Measurements from ENCODE around the gene MDK. TPM values are rescaled to one million over a fixed set of nuclear protein-coding genes. Genes with fewer than 3 reads are reported as not detected.

The MDK gene
- total and polyA plus RNA-seq, 2 donors (not counting 3 experiments of a cell fraction or from before 2014, with no cell fraction given) = 331 to 893 TPM

- Histone ChIP-seq H3K27ac (ENCODE audit: insufficient read depth, low read depth, low read length) (no peak overlapping the region), H3K9me3 (replicated peaks; ENCODE audit: control insufficient read depth, insufficient read depth, low read length) (no peaks in the 10 kb centered on the region), H3K4me1 (ENCODE audit: control insufficient read depth, extremely low read depth, insufficient read depth, low read length) (no peaks in the 10 kb centered on the region), H3K9me1 (replicated peaks; ENCODE audit: control insufficient read depth, extremely low read depth, insufficient read depth, low read length) (no peaks in the 10 kb centered on the region), H3K79me2 (ENCODE audit: control insufficient read depth, insufficient read depth, low read length) (no peaks in the 10 kb centered on the region), H3K36me3 (ENCODE audit: control insufficient read depth in 2 of 2, extremely low read depth in 1 of 2, insufficient read depth in 2 of 2, low read length in 2 of 2) (peaks cover 0 to 18% of the 10 kb centered on the region in 2 experiments), H3K4me3 (replicated peaks in 1 of 3; ENCODE audit: insufficient read depth in 1 of 3, low read depth in 1 of 3, low read length in 3 of 3) (no peak overlapping the region), H3K9ac (replicated peaks; ENCODE audit: extremely low read depth, insufficient read depth, low read length) (no peak overlapping the region), H4K20me1 (replicated peaks; ENCODE audit: control insufficient read depth, extremely low read depth, insufficient read depth, low read length) (no peaks in the 10 kb centered on the region), H3K4me2 (ENCODE audit: insufficient read depth, low read length) (no peak overlapping the region), H2AFZ (ENCODE audit: low read depth, low read length) (no peak overlapping the region), H3K27me3 (ENCODE audit: control insufficient read depth in 2 of 2, insufficient read depth in 2 of 2, low read length in 2 of 2) (no peaks in the 10 kb centered on the region)
- CTCF ChIA-PET = interaction anchor here (1.1 to 1.4 kb wide), 2 partner anchors 25 to 111 kb away, joined by 3 read pairs; no protein-coding TSS in a partner anchor
- FAIRE-seq (no peak), DNase-seq (ENCODE audit: low read depth, low spot score) (no peak)
- dilution Hi-C loops (cut with MboI; ENCODE audit: extremely low pct_ligation_motif_present, low sequenced_read_pairs) = no loop called here
- intact Hi-C loops (cut with micrococcal nuclease) = no loop called here
- no peak for TF ChIP-seq POLR2A (IDR thresholded peaks at IDR 0.05; ENCODE audit: low read depth, low read length)
- no TSS peak for BruUV-seq (replicated peaks)
- POLR2A ChIA-PET = interaction anchor here (0.6 kb wide), 1 partner anchor 878 kb away, joined by 4 read pairs; no protein-coding TSS in a partner anchor
Observed at GRCh38 chr11:46418751-46419150, 37.3 kb downstream of the MDK start.

- no TSS peak for BruUV-seq (replicated peaks)
- no peaks in the 10 kb centered on the region for H4K20me1 ChIP-seq (replicated peaks; ENCODE audit: control insufficient read depth, extremely low read depth, insufficient read depth, low read length)
- CTCF ChIA-PET = interaction anchor here (0.6 kb wide), 1 partner anchor 15 kb away, joined by 3 read pairs; no protein-coding TSS in a partner anchor
- no peak overlapping the region for H3K9ac ChIP-seq (replicated peaks; ENCODE audit: extremely low read depth, insufficient read depth, low read length)
- POLR2A ChIA-PET = no interaction called here
- no peaks in the 10 kb centered on the region for H3K27me3 ChIP-seq (ENCODE audit: control insufficient read depth in 2 of 2, insufficient read depth in 2 of 2, low read length in 2 of 2)
- no peak for FAIRE-seq
- intact Hi-C loops (cut with micrococcal nuclease) = no loop called here
- no peaks in the 10 kb centered on the region for H3K79me2 ChIP-seq (ENCODE audit: control insufficient read depth, insufficient read depth, low read length)
- H3K4me1 ChIP-seq (ENCODE audit: control insufficient read depth, extremely low read depth, insufficient read depth, low read length) = no peaks in the 10 kb centered on the region
- H3K27ac ChIP-seq (ENCODE audit: insufficient read depth, low read depth, low read length) = no peak overlapping the region
- dilution Hi-C loops (cut with MboI; ENCODE audit: extremely low pct_ligation_motif_present, low sequenced_read_pairs) = no loop called here
- H2AFZ ChIP-seq (ENCODE audit: low read depth, low read length) = no peak overlapping the region
- H3K4me3 ChIP-seq (replicated peaks in 1 of 3; ENCODE audit: insufficient read depth in 1 of 3, low read depth in 1 of 3, low read length in 3 of 3) = no peak overlapping the region
- H3K9me3 ChIP-seq (replicated peaks; ENCODE audit: control insufficient read depth, insufficient read depth, low read length) = no peaks in the 10 kb centered on the region
- H3K9me1 ChIP-seq (replicated peaks; ENCODE audit: control insufficient read depth, extremely low read depth, insufficient read depth, low read length) = no peaks in the 10 kb centered on the region
- DNase-seq (ENCODE audit: low read depth, low spot score) = no peak
- TF ChIP-seq MAX (IDR thresholded peaks at IDR 0.05; ENCODE audit: insufficient read depth, insufficient read length) (no peak), EZH2 (IDR thresholded peaks at IDR 0.05; ENCODE audit: borderline replicate concordance, low read depth, low read length, severe bottlenecking) (no peak), JUN (IDR thresholded peaks at IDR 0.05; ENCODE audit: borderline replicate concordance, insufficient read depth, insufficient read length, low read depth) (no peak), GATA2 (IDR thresholded peaks at IDR 0.05; ENCODE audit: insufficient read depth, insufficient read length, low read depth, low read length) (no peak), POLR2A (IDR thresholded peaks at IDR 0.05; ENCODE audit: low read depth, low read length) (no peak), FOS (IDR thresholded peaks at IDR 0.05; ENCODE audit: borderline replicate concordance, insufficient read depth, low read length) (no peak), CTCF (IDR thresholded peaks at IDR 0.05; ENCODE audit: extremely low read depth in 1 of 2, insufficient read depth in 1 of 2, low read depth in 1 of 2, low read length in 2 of 2) (no peak), MYC (IDR thresholded peaks at IDR 0.05; ENCODE audit: low read depth, low read length) (no peak), POLR2AphosphoS5 (IDR thresholded peaks at IDR 0.05; ENCODE audit: insufficient read depth, low read depth, low read length) (no peak)
- no peak overlapping the region for H3K4me2 ChIP-seq (ENCODE audit: insufficient read depth, low read length)
- H3K36me3 ChIP-seq (ENCODE audit: control insufficient read depth in 2 of 2, extremely low read depth in 1 of 2, insufficient read depth in 2 of 2, low read length in 2 of 2) = peaks cover 0 to 11% of the 10 kb centered on the region in 2 experiments
Observed at GRCh38 chr11:46420513-46420912, 39.0 kb downstream of the MDK start.
